GM12892 (cell line): ENCODE measurements around the gene HS3ST4.
"Not testable (repeated sequence)": the region's sequence is repeated elsewhere in the genome, so short reads cannot be mapped to it uniquely, and the experiment has no call there.

Experiments used
- DNase-seq: peaks from one replicate; pipeline ENCODE4 v3.0.0; 2011; ENCODE audit not compliant: insufficient read length
- FAIRE-seq: peaks from 2 replicates; lab custom pipeline; 2011; peaks lifted over from hg19 to GRCh38; lab: Jason Lieb, UNC
- POLR2A ChIP-seq: IDR thresholded peaks from 2 replicates; pipeline ENCODE4 v1.6.1; 2011; ENCODE audit warnings: low read depth, low read length, control low read depth
- POLR2AphosphoS5 ChIP-seq: IDR thresholded peaks from 2 replicates; pipeline ENCODE4 v1.6.1; 2011; ENCODE audit warnings: low read depth, low read length, control low read depth
- TAF1 ChIP-seq: IDR thresholded peaks from 2 replicates; pipeline ENCODE4 v1.6.1; 2011; ENCODE audit warnings: low read depth, mild to moderate bottlenecking, control low read depth, low read length, borderline replicate concordance

The HS3ST4 gene

GRCh38 chr16:25735645-25736044 is 43.9 kb downstream of the HS3ST4 start:
- no peak for FAIRE-seq

GRCh38 chr16:25747160-25747758 is 55.5 kb downstream of the HS3ST4 start:
- no peak for TF ChIP-seq TAF1
- TF ChIP-seq POLR2A: no peak
- TF ChIP-seq POLR2AphosphoS5: no peak
- FAIRE-seq (no peak), DNase-seq (no peak)

More at GRCh38 chr16:25735645-25736044, 43.9 kb downstream of the HS3ST4 start:
- DNase-seq: no peak
- TF ChIP-seq POLR2AphosphoS5 (no peak), TAF1 (no peak), POLR2A (no peak)

GRCh38 chr16:25748092-25748654 is 56.4 kb downstream of the HS3ST4 start:
- no peak for DNase-seq
- TF ChIP-seq POLR2AphosphoS5 (no peak), TAF1 (no peak), POLR2A (no peak)
- no peak for FAIRE-seq

GRCh38 chr16:25750488-25751216 is 58.9 kb downstream of the HS3ST4 start:
- FAIRE-seq (no peak), DNase-seq (no peak)
- no peak for TF ChIP-seq POLR2AphosphoS5
- no peak for TF ChIP-seq POLR2A
- TF ChIP-seq TAF1: no peak

GRCh38 chr16:25751230-25751835 is 59.6 kb downstream of the HS3ST4 start:
- TF ChIP-seq TAF1 (no peak), POLR2A (no peak), POLR2AphosphoS5 (no peak)
- no peak for FAIRE-seq
- DNase-seq: no peak

GRCh38 chr16:25764466-25764865 is 72.7 kb downstream of the HS3ST4 start:
- FAIRE-seq: no peak
- TF ChIP-seq POLR2AphosphoS5 (no peak), TAF1 (no peak), POLR2A (no peak)
- no peak for DNase-seq

GRCh38 chr16:25771216-25771615 is 79.5 kb downstream of the HS3ST4 start:
- FAIRE-seq: no peak
- DNase-seq: no peak
- no peak for TF ChIP-seq TAF1
- no peak for TF ChIP-seq POLR2A
- no peak for TF ChIP-seq POLR2AphosphoS5

GRCh38 chr16:25771812-25772568 is 80.2 kb downstream of the HS3ST4 start:
- no peak for FAIRE-seq
- TF ChIP-seq POLR2A (no peak), TAF1 (no peak), POLR2AphosphoS5 (no peak)

GRCh38 chr16:25776214-25776613 is 84.5 kb downstream of the HS3ST4 start:
- not testable (repeated sequence) for DNase-seq, FAIRE-seq

More at GRCh38 chr16:25771812-25772568, 80.2 kb downstream of the HS3ST4 start:
- no peak for DNase-seq

GRCh38 chr16:25783226-25783625 is 91.5 kb downstream of the HS3ST4 start:
- FAIRE-seq (no peak), DNase-seq (no peak)
- TF ChIP-seq POLR2AphosphoS5: no peak

GRCh38 chr16:25785361-25785760 is 93.6 kb downstream of the HS3ST4 start:
- TF ChIP-seq POLR2AphosphoS5 (no peak), TAF1 (no peak), POLR2A (no peak)
- DNase-seq (no peak), FAIRE-seq (no peak)

GRCh38 chr16:25786748-25787147 is 95.0 kb downstream of the HS3ST4 start:
- TF ChIP-seq TAF1: no peak
- no peak for TF ChIP-seq POLR2AphosphoS5
- no peak for TF ChIP-seq POLR2A
- no peak for DNase-seq
- no peak for FAIRE-seq
